Smooth muscle cell (in vitro differentiated cells): ENCODE results near the gene FIS1. TPM values are rescaled to one million over a fixed set of nuclear protein-coding genes. Genes with fewer than 3 reads are reported as not detected.

Experiments used
- DNase-seq: peaks from one replicate; lab custom pipeline; 2025; ENCODE audit not compliant: unreplicated experiment; lab: John Stamatoyannopoulos, UW
- H2AFZ ChIP-seq: fragments of 200-600 bp; sonication (generic); 2 replicates; pipeline ENCODE4 v1.6.0; 2016; ENCODE audit warnings: antibody characterized with exemption, low read depth, mild to moderate bottlenecking
- H3F3A ChIP-seq: fragments of 200-600 bp; sonication (generic); 2 replicates; pipeline ENCODE4 v1.6.0; 2017; ENCODE audit warnings: antibody characterized with exemption, low read depth
- H3K27ac ChIP-seq: fragments of 200-600 bp; sonication (generic); 2 replicates; pipeline ENCODE4 v1.5.1; 2016; ENCODE audit warnings: low read depth, mild to moderate bottlenecking
- H3K27me3 ChIP-seq: fragments of 200-600 bp; sonication (generic); 2 replicates; pipeline ENCODE4 v1.6.1; 2016; ENCODE audit warnings: low read depth, mild to moderate bottlenecking
- H3K36me3 ChIP-seq: fragments of 200-600 bp; sonication (generic); 2 replicates; pipeline ENCODE4 v1.5.1; 2016; ENCODE audit warnings: low read depth
- H3K4me1 ChIP-seq: fragments of 200-600 bp; sonication (generic); 2 replicates; pipeline ENCODE4 v1.5.1; 2016; ENCODE audit warnings: low read depth
- H3K4me2 ChIP-seq: fragments of 200-600 bp; sonication (generic); 2 replicates; pipeline ENCODE4 v1.6.0; 2016; ENCODE audit warnings: mild to moderate bottlenecking
- H3K4me3 ChIP-seq: fragments of 200-600 bp; sonication (generic); 2 replicates; pipeline ENCODE4 v1.5.1; 2016; ENCODE audit warnings: mild to moderate bottlenecking
- H3K79me2 ChIP-seq: fragments of 200-600 bp; sonication (generic); 2 replicates; pipeline ENCODE4 v1.6.0; 2016; ENCODE audit warnings: low read depth, mild to moderate bottlenecking
- H3K9ac ChIP-seq: fragments of 200-600 bp; sonication (generic); 2 replicates; pipeline ENCODE4 v1.6.0; 2016; ENCODE audit warnings: low read depth
- H3K9me3 ChIP-seq: fragments of 200-600 bp; sonication (generic); replicated peaks from 2 replicates; pipeline ENCODE4 v1.5.1; 2016; ENCODE audit warnings: low read depth
- H4K20me1 ChIP-seq: fragments of 200-600 bp; sonication (generic); 2 replicates; pipeline ENCODE4 v1.6.0; 2016; ENCODE audit warnings: low read depth
- CTCF ChIP-seq: fragments of 200-600 bp; sonication (generic); IDR thresholded peaks from 2 replicates; pipeline ENCODE4 v1.5.1; 2017; ENCODE audit warnings: borderline replicate concordance, mild to moderate bottlenecking, antibody characterized with exemption; ENCODE audit not compliant: insufficient read depth, poor library complexity, severe bottlenecking
- WGBS: methylation state at CpG from one replicate; pipeline ENCODE4 v1.1.7; 2016; ENCODE audit warnings: low lambda C conversion rate; 5-methylcytosine and 5-hydroxymethylcytosine counted together
- polyA plus RNA-seq: library from polyadenylated mRNA; unstranded; fragments of >200 nt; fragmentation: Nextera tagmentation; extraction: Ambion mirVana; gene quantifications from 2 replicates; pipeline ENCODE4 v1.2.1, GENCODE V29; 2016
- total RNA-seq: library from RNA; depleted of rRNA; stranded (reverse); fragments of >200 nt; gene quantifications from 2 replicates; pipeline ENCODE4 v1.2.3, GENCODE V29; 2014

Gene FIS1
- total and polyA plus RNA-seq, 2 experiments from 2014 or later, result 97.7 to 174 TPM

GRCh38 chr7:101216860-101217387 is 28.0 kb downstream of the FIS1 start:
- no peak for DNase-seq
- H3K4me2 ChIP-seq, result peak overlapping the region; percentile 98
- H3K79me2 ChIP-seq, result peaks cover 57% of the 10 kb centered on the region
- H3K27me3 ChIP-seq, result no peaks in the 10 kb centered on the region
- 1% methylated on average over 22 of the region's 34 CpGs for WGBS
- no peaks in the 10 kb centered on the region for H3F3A ChIP-seq
- H2AFZ ChIP-seq, result peak overlapping the region; percentile 75
- H3K9me3 ChIP-seq, result no peaks in the 10 kb centered on the region
- no peak for TF ChIP-seq CTCF
- H3K36me3 ChIP-seq, result no peaks in the 10 kb centered on the region
- peaks cover 10% of the 10 kb centered on the region for H3K4me1 ChIP-seq
- H3K27ac ChIP-seq, result peak overlapping the region; percentile 98
- H3K4me3 ChIP-seq, result peak overlapping the region; percentile 74
- H4K20me1 ChIP-seq, result peaks cover 24% of the 10 kb centered on the region
- peak overlapping the region; percentile 94 for H3K9ac ChIP-seq

DNA sequence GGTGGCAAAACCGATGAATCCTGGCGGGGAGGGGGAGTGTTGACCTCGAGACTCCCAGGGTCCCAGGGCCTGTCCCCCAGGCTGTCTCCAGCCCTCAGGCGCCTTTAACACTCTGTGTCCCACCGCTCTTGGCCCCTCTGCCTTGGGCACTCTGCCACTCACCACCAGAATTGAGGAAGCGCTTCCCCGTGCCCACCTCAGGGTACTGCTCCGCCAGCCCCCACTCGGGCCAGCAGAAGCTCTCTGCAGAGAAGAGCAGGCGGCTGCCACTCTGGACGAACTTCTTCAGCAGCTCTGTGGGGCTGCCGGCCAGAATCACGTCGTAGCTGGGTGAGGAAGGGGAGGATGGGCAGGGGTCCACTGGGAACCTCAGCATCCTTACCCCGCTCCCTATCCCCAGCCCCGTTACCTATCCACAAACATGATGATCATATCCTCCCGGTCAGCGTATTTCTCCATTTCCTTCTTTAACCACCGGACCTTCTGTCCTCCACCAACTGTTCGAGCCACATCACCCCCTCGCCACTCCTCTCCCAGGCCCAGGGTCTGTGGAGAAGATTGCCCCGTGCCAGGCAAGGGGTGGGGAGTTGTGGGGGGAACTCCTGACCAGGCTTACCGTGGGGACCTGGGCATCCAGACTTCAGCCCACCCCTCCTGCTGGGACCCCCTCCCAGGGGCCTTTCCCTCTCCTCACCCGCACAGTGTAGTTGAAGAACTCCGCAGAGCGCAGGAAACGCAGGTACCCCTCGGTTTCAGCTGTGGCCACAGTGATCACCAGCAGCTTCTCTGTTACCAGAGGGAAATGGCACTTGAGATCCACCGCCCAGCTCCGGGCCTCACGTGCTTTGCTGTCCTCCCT is 28.7 kb downstream of the FIS1 start:
- Histone ChIP-seq H3K79me2 (peaks cover 51% of the 10 kb centered on the region), H3K27ac (peak overlapping the region; percentile 98), H3K4me2 (peak overlapping the region; percentile 98), H3K4me3 (peak overlapping the region; percentile 74), H3K36me3 (no peaks in the 10 kb centered on the region), H3K27me3 (no peaks in the 10 kb centered on the region), H3F3A (no peaks in the 10 kb centered on the region), H3K4me1 (peaks cover 10% of the 10 kb centered on the region), H4K20me1 (peaks cover 17% of the 10 kb centered on the region), H3K9me3 (no peaks in the 10 kb centered on the region), H3K9ac (peak overlapping the region; percentile 94), H2AFZ (peak overlapping the region; percentile 75)
- DNase-seq, result no peak
- 65% methylated on average over 31 of the region's 31 CpGs for WGBS
- no peak for TF ChIP-seq CTCF

- H3K9me3 ChIP-seq, result no peaks in the 10 kb centered on the region
- 97% methylated on average over 8 of the region's 8 CpGs for WGBS
- DNase-seq, result no peak
- H4K20me1 ChIP-seq, result no peaks in the 10 kb centered on the region
- H3K27ac ChIP-seq, result no peak overlapping the region
- H3K79me2 ChIP-seq, result peaks cover 14% of the 10 kb centered on the region
- no peak overlapping the region for H3K4me3 ChIP-seq
- H3K36me3 ChIP-seq, result no peaks in the 10 kb centered on the region
- H2AFZ ChIP-seq, result no peak overlapping the region
- H3K4me1 ChIP-seq, result peaks cover 10% of the 10 kb centered on the region
- TF ChIP-seq CTCF, result no peak
- no peaks in the 10 kb centered on the region for H3K27me3 ChIP-seq
- no peak overlapping the region for H3K4me2 ChIP-seq
- H3F3A ChIP-seq, result no peaks in the 10 kb centered on the region
- H3K9ac ChIP-seq, result no peak overlapping the region
Measured at GRCh38 chr7:101212014-101212413, 32.9 kb downstream of the FIS1 start.
